Activated gamma-delta T cell treated with anti-CD3 and anti-CD28 coated beads, Interleukin-2, amount 50 U/mL, for 16 hours (primary cell): ENCODE results near the gene GATA6.

ENCODE experiments used
- DNase-seq: peaks from one replicate; pipeline ENCODE4 v3.0.0-alpha.2; 2020; ENCODE audit warnings: low read depth

GATA6 gene

DNA sequence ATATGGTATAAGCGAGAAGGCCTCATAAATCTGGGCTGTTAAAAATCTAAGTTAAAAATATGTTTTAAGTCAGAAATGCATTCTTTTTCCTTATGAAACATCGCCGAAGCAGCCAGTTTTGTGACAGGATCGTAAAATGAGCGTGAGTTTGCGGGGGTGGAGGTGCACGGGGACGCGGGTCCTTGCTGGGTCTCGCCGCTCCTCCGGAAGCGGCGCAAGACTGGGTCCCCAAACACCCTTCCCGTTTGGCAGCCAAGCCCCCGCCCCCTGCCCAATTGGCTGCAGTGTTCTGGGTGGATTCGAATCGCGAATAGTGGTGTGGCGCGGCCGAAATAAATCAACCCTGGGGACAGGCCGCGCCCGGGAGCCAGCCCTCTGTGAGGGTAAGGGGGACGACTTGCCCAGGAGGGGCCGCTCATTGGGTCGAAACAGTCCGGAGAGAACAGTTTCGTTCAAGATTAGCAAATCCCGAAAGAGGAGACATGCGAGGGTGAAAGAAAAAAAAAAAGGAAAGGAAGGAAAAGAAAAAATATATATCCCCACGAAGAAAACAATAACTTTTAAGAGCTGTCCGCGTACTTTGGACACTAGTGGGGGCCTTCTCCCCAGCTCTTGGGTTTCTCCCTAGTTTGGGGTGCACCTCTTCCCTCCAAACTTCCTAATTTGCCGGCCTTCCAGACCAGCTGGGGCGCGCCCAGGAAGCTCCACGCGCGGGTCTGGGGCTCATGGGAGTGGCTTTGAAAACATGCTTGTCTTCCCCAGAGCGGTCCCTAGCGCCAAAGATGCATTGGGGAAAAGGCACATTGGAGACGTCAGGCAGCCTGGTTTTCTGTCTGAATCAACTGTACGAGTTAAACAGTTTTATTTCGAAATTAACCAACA lies 3.1 kb upstream of the GATA6 start:
- no peak for DNase-seq

DNA sequence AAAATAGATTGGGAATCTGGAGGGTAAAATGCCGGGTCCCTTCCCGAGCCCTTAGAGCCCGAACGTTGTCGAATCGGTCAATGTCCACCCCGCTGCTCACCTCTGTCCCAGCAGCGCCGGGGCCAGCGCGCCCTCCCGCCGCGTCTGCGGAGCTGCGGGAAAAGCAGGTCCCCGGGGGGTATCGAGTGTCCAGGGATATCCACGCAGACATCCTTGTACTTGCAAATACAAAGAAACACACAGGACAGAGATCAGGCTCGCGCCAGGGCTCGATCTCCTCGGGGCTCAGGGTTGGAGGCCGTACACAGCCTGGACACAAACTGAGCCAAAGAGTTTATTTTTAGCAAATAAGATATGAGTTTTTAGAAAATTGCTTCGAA lies 2.3 kb upstream of the GATA6 start:
- no peak for DNase-seq

DNA sequence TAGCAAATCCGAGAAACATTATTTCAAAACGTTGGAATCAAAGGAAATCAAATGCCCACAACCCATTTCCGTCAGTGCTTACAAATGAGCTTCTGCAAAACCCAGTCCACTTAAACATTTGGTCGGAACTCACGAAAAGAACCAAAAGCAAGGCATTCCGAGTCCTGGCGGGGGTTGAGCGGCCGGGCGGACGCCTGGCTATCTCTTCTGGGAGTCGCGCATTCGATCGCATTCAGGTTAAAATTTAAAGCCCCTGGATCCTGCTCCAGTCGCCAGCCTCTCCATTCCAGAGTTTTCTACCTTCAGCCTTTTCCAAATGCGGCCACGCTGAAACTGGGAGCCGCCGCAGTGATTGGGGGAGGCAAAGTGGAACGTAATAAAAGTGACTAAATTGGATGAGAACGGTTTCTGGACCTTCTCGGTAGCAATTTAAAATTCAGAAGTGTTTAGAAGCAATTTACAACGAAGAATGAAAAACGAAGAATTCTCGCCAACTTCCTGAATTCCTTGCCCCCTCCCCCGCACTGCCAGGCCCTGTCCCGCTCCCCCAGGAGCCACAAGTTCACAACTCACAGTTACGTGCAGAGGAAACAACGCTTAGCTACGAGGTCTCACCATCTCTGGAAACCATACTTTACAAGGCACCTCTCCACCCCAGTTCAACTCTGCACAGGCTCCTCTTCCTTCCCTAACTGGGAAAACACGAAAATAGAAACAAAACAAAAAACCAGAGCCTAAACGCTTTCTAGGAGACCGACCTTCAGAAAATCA lies 1.7 kb upstream of the GATA6 start:
- DNase-seq, result no peak

DNA sequence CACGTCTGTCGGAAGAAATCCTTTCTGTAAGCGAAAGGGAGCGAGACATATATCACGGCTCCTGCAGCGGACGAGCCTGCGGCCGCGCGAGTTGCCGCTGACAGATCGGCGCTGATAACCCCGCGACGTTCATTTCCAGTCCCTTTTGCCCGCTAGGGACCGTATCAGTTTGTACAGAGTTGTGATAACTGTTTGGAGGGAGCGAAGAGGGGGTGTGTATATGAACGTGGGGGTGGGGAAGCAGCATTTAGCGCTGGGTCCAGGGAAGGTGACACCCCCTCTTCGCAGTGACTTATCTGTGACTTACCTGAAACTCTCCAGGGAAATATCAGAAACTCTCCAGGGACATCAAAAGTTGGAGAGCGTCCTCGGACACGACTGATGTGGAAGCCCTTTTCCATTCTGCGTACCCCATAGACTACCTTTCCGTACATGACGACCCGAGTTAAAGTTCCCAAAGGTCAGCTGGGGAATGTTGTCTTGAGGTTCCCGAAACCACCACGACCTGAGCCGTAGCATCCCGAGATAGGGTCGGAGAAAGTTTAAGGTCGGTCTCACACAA lies 948 bp upstream of the GATA6 start:
- no peak for DNase-seq

DNA sequence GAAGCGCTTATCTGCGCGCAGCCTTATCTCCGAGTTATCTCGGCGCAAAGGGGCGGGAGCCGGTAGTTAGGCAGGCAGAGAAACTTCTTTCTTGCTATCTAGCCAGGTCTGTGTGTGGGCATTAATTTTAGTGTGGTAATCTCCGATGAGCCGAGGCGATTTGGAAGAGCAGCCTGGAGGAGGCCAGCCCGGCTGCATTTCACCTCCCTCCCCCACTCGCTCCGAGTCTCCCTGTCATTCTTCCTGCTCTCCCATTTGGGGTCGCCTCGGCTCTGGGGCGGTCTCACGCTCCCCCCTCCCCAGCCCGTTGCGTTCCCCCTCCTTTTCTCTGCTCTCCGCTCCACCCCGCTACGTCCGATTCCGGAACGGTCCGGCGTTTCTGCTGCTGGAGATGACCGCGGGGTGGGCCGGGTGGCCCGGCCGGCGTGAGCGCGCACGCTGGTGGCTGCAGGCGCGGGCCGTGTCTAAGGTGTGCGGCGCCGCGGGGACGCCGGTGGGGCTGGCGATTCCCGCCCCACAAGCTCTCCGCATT lies 566 bp downstream of the GATA6 start:
- no peak for DNase-seq

DNA sequence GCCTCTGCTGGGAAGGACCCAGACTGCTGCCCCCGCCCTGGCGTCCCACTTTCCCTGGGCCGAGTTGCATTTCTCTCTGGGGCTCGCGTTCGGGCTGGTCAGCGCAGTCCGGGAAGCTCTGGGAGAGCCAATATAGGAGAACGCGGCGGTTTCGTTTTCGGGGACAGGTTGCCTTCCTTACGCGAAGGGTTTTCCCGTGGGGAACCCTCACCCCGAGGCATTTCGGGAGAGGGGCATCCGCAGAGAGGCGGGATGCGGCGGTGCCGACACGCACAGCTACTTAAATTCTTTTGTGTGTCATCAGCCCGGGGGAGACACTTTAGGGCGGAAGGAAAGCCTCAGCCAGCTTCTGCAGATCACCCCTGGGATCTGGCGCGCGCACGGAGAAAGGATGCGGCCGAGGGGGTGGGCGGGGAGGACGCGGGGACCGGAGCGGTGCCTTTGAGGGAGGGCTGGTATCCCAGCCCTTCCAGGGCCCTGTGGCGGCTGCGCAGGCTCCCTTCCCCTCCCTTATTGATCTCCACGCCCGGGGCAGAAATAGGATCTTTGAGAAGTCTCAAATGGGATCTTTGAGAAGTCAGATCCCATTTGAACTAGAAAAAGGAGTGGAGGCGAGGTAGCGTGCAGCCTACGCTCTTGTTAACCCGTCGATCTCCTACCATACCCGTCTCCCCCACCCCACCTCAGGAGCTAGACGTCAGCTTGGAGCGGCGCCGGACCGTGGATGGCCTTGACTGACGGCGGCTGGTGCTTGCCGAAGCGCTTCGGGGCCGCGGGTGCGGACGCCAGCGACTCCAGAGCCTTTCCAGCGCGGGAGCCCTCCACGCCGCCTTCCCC lies 1.2 kb downstream of the GATA6 start:
- no peak for DNase-seq

DNA sequence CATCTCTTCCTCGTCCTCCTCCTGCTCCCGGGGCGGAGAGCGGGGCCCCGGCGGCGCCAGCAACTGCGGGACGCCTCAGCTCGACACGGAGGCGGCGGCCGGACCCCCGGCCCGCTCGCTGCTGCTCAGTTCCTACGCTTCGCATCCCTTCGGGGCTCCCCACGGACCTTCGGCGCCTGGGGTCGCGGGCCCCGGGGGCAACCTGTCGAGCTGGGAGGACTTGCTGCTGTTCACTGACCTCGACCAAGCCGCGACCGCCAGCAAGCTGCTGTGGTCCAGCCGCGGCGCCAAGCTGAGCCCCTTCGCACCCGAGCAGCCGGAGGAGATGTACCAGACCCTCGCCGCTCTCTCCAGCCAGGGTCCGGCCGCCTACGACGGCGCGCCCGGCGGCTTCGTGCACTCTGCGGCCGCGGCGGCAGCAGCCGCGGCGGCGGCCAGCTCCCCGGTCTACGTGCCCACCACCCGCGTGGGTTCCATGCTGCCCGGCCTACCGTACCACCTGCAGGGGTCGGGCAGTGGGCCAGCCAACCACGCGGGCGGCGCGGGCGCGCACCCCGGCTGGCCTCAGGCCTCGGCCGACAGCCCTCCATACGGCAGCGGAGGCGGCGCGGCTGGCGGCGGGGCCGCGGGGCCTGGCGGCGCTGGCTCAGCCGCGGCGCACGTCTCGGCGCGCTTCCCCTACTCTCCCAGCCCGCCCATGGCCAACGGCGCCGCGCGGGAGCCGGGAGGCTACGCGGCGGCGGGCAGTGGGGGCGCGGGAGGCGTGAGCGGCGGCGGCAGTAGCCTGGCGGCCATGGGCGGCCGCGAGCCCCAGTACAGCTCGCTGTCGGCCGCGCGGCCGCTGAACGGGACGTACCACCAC lies 2.1 kb downstream of the GATA6 start:
- no peak for DNase-seq

DNA sequence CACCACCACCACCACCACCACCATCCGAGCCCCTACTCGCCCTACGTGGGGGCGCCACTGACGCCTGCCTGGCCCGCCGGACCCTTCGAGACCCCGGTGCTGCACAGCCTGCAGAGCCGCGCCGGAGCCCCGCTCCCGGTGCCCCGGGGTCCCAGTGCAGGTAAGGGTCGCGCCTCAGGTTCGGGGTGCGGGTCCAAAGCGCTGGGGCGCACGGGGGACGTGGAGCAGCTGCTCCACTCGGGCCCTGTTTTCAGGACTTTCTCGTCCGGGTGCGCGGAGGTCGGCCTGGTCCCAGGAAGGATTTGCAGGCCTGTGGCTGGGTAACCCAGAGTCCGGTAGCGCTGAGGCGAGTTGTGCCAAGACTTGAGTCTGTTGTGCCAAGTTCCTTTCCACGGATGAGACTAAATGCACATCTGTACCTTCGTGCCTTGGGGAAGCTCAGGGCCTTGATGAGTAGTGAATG lies 2.8 kb downstream of the GATA6 start:
- no peak for DNase-seq

DNA sequence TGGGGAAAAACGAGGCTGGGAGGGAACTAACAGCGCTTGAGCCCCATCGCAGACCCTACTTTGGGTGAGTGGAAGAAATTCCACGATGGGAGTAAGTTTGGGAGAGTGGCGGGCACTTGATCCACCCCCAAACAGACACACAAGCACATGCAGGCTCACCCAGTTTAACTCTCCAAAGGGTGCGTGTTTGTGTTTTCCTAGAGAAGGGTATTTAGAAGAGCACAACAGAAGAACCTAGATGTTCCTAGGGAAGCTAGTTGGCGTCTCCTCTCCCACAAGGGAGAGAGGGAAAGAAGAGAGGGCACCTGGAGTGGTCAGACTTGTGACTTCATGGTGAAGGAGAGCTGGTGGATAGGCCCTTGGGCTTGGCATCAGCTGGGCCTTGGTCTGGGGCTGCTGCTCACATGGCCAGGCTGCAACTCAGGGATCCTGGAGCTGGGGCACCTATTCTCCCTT lies 3.2 kb downstream of the GATA6 start:
- DNase-seq, result no peak

DNA sequence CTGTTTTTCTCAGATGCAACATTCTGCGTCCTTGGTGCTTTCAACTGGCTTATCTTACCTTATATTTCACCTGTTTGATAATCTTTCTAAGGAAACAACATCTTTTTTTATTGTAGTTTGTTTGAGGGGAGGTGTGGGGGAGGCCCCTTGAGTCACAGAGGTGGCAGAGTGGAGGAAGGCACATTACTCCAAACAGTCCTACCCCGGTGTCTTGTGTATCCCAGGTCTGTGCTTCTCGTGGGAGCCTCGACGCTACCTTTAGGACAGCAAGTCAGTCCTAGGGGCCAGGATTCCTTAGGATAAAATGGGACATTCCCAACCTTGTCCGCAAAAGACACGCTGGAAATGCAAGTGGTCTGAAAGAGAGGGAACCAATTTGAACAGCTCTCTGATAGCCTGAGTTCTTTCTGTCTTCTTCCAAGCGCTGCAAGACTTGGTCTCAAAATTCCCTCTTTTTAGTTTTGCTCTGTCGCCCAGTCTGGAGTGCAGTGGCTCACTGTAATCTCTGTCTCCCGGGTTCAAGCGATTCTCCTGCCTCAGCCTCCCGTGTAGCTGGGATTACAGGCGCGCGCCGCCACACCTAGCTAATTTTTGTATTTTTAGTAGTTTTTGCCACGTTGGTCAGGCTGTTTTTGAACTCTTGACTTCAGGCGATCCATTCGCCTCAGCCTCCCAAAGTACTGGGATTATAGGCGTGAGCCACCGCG lies 4.0 kb downstream of the GATA6 start:
- DNase-seq, result no peak

DNA sequence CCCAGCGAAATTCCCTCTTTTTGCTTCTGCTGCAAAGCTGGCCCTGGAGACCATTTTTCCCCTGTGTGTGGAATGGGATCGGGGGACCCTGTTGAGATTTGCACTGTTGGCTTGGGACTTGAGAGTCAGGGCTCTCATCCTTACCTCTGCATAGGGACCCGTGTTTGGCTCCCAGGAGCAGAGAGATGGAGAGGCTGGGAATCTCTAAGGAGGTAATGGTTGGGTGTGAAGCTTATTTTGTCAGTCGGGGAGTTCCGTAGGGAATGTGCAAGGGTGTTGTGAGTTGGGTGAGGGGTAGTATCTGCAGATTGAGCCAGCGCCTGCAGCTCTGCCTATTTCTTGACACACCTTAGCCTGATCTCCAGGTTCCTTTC lies 4.5 kb downstream of the GATA6 start:
- no peak for DNase-seq

DNA sequence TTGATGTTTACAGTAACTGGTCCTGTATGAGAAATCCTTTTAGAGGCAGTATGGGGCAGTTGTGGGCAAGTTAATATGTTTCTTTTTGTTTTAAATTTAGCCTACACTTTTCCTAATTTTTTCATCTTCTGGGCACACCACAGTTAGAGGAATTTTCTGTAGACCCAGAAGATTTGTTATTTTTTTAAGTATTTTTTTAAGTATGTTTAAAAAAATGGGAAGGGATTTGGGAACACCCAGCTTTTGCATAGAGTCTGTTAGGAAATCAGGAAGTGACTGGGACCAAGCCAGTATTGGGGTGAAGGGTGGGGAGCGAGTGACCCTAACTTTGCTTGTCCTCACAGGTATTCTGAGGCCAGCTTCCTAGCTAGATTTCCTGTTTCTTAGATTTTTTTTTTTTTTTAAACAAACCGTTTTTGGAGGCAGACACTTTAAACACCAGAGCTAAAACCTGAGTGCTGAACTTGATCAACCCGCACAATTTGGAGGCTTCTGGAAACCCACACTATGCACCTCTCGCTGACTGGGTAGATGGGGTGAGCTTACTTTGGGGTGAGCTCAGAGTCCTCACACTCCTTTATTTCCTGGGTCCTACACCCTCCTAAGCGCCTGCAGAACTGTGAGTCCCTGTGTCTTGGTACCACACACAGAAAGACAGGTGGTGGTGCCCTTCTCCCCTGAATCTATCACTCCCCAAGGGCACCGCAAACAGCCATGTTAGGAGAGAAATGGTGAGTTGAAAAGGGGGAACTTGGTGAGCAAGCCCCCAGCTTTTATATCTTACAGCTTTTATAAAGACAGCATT lies 5.2 kb downstream of the GATA6 start:
- DNase-seq, result no peak

DNA sequence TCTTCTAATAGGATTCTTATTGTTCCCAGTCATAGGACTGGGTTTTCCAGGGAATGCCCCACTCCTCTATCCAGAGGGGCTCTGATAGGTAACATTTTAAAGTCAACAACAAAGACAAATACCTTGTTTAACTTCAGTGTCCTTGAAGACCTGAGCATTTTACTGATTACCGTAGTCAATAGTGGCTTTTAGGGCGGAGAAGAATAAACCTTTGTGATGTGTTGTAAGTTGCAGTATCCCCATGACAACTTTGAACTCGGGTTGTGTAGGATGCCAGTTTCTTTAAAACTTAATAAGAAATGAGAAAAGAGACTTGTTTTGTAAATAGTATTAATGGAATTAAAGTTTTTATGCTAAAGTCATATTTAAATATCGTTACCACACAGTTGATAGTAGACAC lies 6.0 kb downstream of the GATA6 start:
- DNase-seq, result no peak

DNA sequence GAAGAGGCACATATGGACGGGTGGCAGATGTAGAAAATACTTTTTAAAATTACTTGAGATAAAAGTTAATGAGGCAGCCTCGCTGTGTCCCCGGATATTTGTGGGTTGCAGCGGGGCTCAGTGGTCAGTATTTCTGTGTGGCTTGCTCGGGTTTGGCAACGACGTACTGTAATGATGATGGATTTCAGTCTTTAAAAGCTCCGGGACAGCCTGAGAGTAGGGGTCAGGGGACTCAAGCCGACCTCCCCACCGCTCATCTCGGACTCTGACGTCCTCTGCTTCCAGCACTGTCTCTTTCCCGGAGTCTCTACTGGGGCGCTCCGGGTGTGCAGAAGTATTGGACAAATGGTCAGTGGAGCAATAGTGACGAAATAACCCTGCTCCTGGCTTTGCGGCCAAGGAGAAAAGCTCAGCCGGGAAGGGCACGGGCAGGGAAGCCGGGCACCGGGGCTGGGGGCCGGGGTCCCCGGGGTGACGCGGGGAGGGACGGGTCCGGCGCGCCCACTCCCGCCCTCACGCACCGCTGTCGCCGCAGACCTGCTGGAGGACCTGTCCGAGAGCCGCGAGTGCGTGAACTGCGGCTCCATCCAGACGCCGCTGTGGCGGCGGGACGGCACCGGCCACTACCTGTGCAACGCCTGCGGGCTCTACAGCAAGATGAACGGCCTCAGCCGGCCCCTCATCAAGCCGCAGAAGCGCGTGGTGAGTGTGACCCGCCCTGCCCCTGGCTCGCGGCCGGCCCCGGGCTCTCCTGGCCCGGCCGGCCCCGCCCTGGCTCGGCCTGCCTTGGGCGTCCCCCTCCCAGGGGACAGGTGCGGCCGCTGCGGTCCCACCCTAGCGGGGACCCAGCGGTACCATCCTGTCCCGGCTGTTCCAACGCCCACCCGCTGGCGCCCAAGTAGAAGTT lies 7.3 kb downstream of the GATA6 start:
- DNase-seq, result no peak

DNA sequence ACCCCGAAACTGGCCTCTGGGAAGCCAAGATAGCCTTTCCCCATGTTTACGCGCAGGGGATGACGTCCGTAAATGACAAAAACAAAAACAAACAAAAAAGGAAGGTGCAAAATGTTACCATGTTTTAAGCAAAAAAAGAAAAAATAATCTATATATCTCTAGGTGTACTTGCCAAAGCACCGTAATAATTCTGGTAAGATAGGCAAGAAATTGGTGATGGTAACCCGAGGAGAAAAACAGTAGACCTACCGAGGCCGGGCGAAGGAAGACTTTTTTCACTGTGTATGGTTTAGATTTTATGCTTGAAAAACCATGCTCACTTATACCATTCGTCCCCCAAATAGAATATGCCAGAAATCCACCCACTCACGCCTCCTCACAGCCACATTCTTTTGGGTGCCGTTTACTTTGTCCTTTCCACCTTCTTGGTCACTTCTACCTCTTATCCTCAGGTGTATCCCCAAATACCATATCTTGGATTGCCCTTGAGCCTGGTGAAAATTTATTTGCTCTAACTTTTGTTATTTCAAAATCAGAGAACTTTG lies 8.0 kb downstream of the GATA6 start:
- DNase-seq, result no peak

DNA sequence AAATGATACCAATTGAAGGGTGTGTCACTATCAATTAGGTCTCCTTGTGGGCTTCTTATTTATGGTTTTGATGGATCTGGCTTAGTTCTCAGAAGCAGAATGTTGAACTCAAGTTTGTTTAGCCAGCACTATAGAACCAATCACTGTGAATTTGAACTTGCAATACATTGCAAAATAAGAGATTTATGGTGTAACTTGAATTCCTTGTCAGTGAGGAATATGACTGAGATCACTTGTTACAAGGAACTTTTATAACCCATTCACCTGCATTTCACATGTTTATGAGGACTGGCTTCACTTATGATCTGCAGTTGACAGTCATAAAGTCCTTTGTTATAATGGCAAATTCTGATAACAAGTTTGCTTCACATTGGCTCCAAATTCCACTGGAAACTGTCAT lies 9.8 kb downstream of the GATA6 start:
- no peak for DNase-seq

DNA sequence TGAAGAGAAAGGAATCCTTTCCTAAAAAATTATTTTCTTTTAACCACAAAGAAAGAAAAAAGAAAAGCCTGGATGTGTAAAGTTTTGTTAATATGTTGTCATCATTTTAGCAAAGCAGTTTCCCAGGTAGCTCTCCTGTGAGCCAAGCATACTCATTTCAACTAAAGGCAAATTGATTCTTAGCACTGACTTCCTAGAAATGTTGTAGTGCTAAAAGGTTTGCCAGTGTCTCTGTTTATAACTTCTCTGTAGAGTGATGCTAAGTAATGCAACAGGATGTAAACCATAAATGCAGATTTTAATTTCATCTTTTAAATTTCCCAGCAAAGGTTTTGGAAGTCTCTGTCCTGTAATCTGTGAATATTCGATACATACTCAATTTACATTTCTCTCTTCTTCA lies 10.2 kb downstream of the GATA6 start:
- no peak for DNase-seq

DNA sequence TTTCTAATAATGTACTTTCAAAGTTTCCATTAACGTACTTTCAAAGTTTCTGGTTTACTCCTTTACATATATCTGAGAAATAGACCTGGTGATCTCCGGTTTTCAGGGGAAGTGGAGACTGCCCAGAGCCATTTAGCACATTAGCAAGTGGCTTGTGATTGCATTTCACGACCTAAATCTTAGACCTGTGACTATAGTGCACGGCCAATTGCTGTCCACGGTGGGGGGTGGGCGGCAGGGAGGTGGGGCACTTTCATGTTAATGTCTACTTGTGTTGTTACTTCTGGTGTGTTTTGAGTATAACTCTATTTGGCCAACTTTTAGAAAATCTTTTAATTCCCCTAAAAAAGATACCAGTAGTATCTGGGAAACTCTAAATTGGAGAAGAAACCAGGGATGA lies 11.3 kb downstream of the GATA6 start:
- no peak for DNase-seq
